ENCODE results near the gene CAMK2D. TPM values are rescaled to one million over a fixed set of nuclear protein-coding genes. Genes with fewer than 3 reads are reported as not detected.

Gene CAMK2D
- total and polyA plus RNA-seq, 12 donors = 55.6 to 286 (median 221) TPM

- Histone ChIP-seq H3K4me1 (peaks cover 0 to 7% (median 0%) of the 10 kb centered on the region in 9 donors), H3K27me3 (no peaks in the 10 kb centered on the region), H3K4me3 (no peak overlapping the region), H3K36me3 (peaks cover 0 to 20% (median 8%) of the 10 kb centered on the region in 9 donors), H3K9me3 (no peaks in the 10 kb centered on the region), H3K27ac (peak overlapping the region in 2 of 10 donors; percentile 11 to 40)
- intact Hi-C loops (cut with DNase I) = no loop called here
- 86 to 92% methylated on average over 6 of the region's 6 CpGs for WGBS, 2 donors
- ATAC-seq (no peak), DNase-seq (no peak)
- TF ChIP-seq CTCF (IDR thresholded peaks at IDR 0.05) = no peak
Observed at GRCh38 chr4:113483131-113483530, 278.4 kb downstream of the CAMK2D start.

- DNase-seq = no peak
- no peak for ATAC-seq
- no peak overlapping the region for H3K4me3 ChIP-seq
- peaks cover 0 to 7% (median under 1%) of the 10 kb centered on the region in 11 donors for H3K9me3 ChIP-seq
- no peaks in the 10 kb centered on the region for H3K27me3 ChIP-seq
- intact Hi-C loops (cut with DNase I) = no loop called here
- H3K36me3 ChIP-seq = peaks cover 0 to 25% (median 8%) of the 10 kb centered on the region in 9 donors
- peak overlapping the region in 5 of 10 donors; percentile 32 to 72 (median 57) for H3K27ac ChIP-seq
- peaks cover 0 to 7% (median 0%) of the 10 kb centered on the region in 9 donors for H3K4me1 ChIP-seq
- TF ChIP-seq CTCF (IDR thresholded peaks at IDR 0.05) = no peak
Observed at GRCh38 chr4:113482325-113482724, 279.2 kb downstream of the CAMK2D start.

- DNase-seq (peak in 1 of 2 donors; percentile 22), ATAC-seq (peak in 7 of 8 donors; percentile 79 to 95 (median 88))
- Histone ChIP-seq H3K4me3 (no peak overlapping the region), H3K36me3 (peaks cover 0 to 29% (median 8%) of the 10 kb centered on the region in 9 donors), H3K27ac (peak overlapping the region in 7 of 10 donors; percentile 26 to 72 (median 40)), H3K4me1 (peaks cover 0 to 7% (median 0%) of the 10 kb centered on the region in 9 donors), H3K9me3 (peaks cover 0 to 12% (median 6%) of the 10 kb centered on the region in 11 donors), H3K27me3 (no peaks in the 10 kb centered on the region)
- TF ChIP-seq CTCF (IDR thresholded peaks at IDR 0.05) = no peak
- intact Hi-C loops (cut with DNase I) = no loop called here
Observed at GRCh38 chr4:113481820-113482219, 279.7 kb downstream of the CAMK2D start.

GRCh38 chr4:113480109-113480508 lies 281.4 kb downstream of the CAMK2D start:
- no peak overlapping the region for H3K4me3 ChIP-seq
- DNase-seq (no peak), ATAC-seq (no peak)
- H3K27ac ChIP-seq = no peak overlapping the region
- no peaks in the 10 kb centered on the region for H3K27me3 ChIP-seq
- WGBS, 2 donors = 92 to 99% methylated on average over 12 of the region's 12 CpGs
- H3K4me1 ChIP-seq = peaks cover 0 to 16% (median 0%) of the 10 kb centered on the region in 9 donors
- H3K9me3 ChIP-seq = peaks cover 0 to 16% (median 8%) of the 10 kb centered on the region in 11 donors
- intact Hi-C loops (cut with DNase I) = no loop called here
- TF ChIP-seq CTCF (IDR thresholded peaks at IDR 0.05) = no peak
- H3K36me3 ChIP-seq = peaks cover 0 to 24% (median 0%) of the 10 kb centered on the region in 9 donors

Measured in heart right ventricle (tissue), 16 donors.